ENCODE measurements around the gene SLC22A14.

DNA sequence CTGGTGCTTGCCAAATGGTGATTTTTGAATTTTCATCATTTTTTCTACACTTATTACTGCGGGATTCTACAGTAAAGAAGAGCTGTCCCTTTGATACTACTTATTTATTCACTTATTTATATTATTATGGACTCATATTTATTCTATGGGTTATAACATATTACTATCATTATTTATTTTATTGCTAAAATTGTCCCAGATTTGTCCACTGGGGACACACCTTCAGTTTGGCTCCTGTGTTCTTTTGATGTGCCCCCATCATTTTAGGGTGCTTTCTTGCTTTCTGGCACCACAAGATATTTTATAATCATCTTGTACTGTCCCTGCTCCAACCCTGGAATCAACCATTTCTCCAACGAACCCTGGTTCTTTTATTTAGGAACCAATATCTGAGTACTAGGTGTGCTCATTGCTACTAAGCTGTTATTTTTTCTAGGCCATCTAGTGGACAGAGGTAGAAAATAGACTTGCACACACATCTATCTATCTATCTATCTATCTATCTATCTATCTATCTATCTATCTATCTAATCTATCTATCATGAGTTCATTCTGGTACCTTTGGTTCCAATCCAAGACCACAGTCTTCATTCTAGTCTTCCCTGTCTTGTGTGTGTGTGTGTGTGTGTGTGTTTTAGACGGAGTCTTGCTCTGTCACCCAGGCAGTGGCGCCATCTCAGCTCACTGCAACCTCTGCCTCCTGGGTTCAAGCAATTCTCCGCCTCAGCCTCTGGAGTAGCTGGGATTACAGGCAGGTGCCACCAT, 16.0 kb downstream of the SLC22A14 start:
- TF ChIP-seq POLR2A (IDR thresholded peaks at IDR 0.05): no peak
- TF ChIP-seq, protein P1, sequence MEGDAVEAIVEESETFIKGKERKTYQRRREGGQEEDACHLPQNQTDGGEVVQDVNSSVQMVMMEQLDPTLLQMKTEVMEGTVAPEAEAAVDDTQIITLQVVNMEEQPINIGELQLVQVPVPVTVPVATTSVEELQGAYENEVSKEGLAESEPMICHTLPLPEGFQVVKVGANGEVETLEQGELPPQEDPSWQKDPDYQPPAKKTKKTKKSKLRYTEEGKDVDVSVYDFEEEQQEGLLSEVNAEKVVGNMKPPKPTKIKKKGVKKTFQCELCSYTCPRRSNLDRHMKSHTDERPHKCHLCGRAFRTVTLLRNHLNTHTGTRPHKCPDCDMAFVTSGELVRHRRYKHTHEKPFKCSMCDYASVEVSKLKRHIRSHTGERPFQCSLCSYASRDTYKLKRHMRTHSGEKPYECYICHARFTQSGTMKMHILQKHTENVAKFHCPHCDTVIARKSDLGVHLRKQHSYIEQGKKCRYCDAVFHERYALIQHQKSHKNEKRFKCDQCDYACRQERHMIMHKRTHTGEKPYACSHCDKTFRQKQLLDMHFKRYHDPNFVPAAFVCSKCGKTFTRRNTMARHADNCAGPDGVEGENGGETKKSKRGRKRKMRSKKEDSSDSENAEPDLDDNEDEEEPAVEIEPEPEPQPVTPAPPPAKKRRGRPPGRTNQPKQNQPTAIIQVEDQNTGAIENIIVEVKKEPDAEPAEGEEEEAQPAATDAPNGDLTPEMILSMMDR (IDR thresholded peaks at IDR 0.05): peak in 1 of 4 experiments; percentile 11
